ENCODE results near the gene SH3BP4. TPM values are rescaled to one million over a fixed set of nuclear protein-coding genes. Genes with fewer than 3 reads are reported as not detected.

Gene SH3BP4
- total and polyA plus RNA-seq, 2 of the 8 experiments (the other 6 are each of a cell fraction or from before 2014, with no cell fraction given) = 28.3 to 35.4 TPM

DNA sequence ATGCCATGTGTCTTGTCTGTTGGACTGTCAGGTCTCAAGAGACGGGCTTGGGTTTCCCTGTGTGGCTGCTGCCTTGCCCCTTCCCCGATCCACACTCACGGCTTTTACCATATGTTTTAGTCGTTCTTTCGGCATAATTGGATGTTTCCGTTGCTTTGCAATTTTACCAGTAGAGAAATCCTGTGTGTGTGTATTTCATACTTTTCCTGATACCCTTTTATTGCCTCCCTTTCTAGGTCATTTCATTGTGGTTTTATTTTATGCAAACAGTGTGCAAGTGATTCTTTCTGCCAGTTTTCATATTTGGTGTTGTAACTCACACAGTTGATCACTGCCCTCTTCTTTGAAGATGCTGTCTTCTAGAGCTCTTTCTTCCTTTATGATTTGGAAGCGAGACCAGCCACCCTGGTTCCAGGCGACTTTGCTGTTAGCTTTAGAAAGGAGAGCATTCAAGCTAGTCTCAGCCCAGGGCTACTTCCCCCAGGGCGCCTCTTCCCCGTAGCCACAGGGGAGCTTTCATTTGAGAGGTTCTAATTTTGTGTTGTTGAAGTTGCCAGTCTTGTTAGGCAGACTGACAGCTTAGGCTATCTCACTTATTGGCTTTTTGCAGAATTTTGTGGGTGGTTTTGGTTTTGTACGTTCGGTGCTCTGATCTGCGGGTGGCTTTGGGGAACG, 17.0 kb downstream of the SH3BP4 start (continued):
- TF ChIP-seq CBX8 (IDR thresholded peaks at IDR 0.05; ENCODE audit: borderline replicate concordance, low read depth, low read length) = no peak
